Astrocyte (in vitro differentiated cells and primary cell): ENCODE data around the gene FMN2. TPM values are rescaled to one million over a fixed set of nuclear protein-coding genes. Genes with fewer than 3 reads are reported as not detected.
A peak's percentile ranks its signal among the peaks of the same experiment; 100 is the strongest.

Experiments
- DNase-seq: peaks from one replicate; pipeline ENCODE4 v3.0.0-alpha.2; 2010; ENCODE audit warnings: low read depth
- FAIRE-seq: peaks from 2 replicates; lab custom pipeline; 2011; peaks lifted over from hg19 to GRCh38; lab: Jason Lieb, UNC
- H2AFZ ChIP-seq: 2 replicates; pipeline ENCODE4 v1.6.0; 2012; ENCODE audit warnings: low read depth, low read length, inconsistent platforms
- H3K27ac ChIP-seq: 2 replicates; pipeline ENCODE4 v1.5.1; 2011; ENCODE audit warnings: low read depth, low read length, inconsistent platforms
- H3K27me3 ChIP-seq: 2 replicates; pipeline ENCODE4 v1.6.0; 2011; ENCODE audit warnings: low read length, inconsistent platforms; ENCODE audit not compliant: insufficient read depth
- H3K36me3 ChIP-seq: 2 replicates; pipeline ENCODE4 v1.5.1; 2011; ENCODE audit warnings: low read length, inconsistent platforms; ENCODE audit not compliant: insufficient read depth
- H3K4me1 ChIP-seq: 2 replicates; pipeline ENCODE4 v1.5.1; 2011; ENCODE audit warnings: low read length, inconsistent platforms; ENCODE audit not compliant: insufficient read depth
- H3K4me2 ChIP-seq: 2 replicates; pipeline ENCODE4 v1.6.0; 2012; ENCODE audit warnings: low read length, inconsistent platforms
- H3K4me3 ChIP-seq: 2 replicates; pipeline ENCODE4 v1.5.1; 2011; ENCODE audit warnings: low read depth, mild to moderate bottlenecking, low read length, inconsistent platforms; ENCODE audit not compliant: insufficient read depth
- H3K79me2 ChIP-seq: 2 replicates; pipeline ENCODE4 v1.6.0; 2012; ENCODE audit warnings: mild to moderate bottlenecking, low read length, inconsistent platforms; ENCODE audit not compliant: insufficient read depth
- H3K9ac ChIP-seq: 2 replicates; pipeline ENCODE4 v1.6.0; 2012; ENCODE audit warnings: mild to moderate bottlenecking, low read length, inconsistent platforms
- H3K9me3 ChIP-seq: 2 replicates; pipeline ENCODE4 v1.5.1; 2012; ENCODE audit warnings: low read depth, mild to moderate bottlenecking, low read length, inconsistent platforms; ENCODE audit not compliant: insufficient read depth
- H4K20me1 ChIP-seq: 2 replicates; pipeline ENCODE4 v1.6.0; 2012; ENCODE audit warnings: low read length, inconsistent platforms; ENCODE audit not compliant: insufficient read depth
- H3K27ac Mint-ChIP-seq: one replicate; pipeline ENCODE4 v1.8.0; 2021; ENCODE audit warnings: mild to moderate bottlenecking, mixed read lengths; ENCODE audit not compliant: unreplicated experiment
- H3K27me3 Mint-ChIP-seq: one replicate; pipeline ENCODE4 v1.8.0; 2021; ENCODE audit warnings: low read depth, mixed read lengths; ENCODE audit not compliant: unreplicated experiment
- H3K36me3 Mint-ChIP-seq: one replicate; pipeline ENCODE4 v1.8.0; 2021; ENCODE audit warnings: low read depth, mixed read lengths; ENCODE audit not compliant: unreplicated experiment
- H3K4me1 Mint-ChIP-seq: one replicate; pipeline ENCODE4 v1.8.0; 2021; ENCODE audit warnings: low read depth, mixed read lengths; ENCODE audit not compliant: unreplicated experiment
- H3K4me3 Mint-ChIP-seq: one replicate; pipeline ENCODE4 v1.8.0; 2021; ENCODE audit warnings: mild to moderate bottlenecking, moderate library complexity, mixed read lengths; ENCODE audit not compliant: unreplicated experiment
- H3K9me3 Mint-ChIP-seq: one replicate; pipeline ENCODE4 v1.8.0; 2021; ENCODE audit warnings: mild to moderate bottlenecking, mixed read lengths; ENCODE audit not compliant: unreplicated experiment
- CTCF ChIP-seq: IDR thresholded peaks from 2 replicates; pipeline ENCODE4 v1.5.1; 2011; ENCODE audit warnings: low read depth, mild to moderate bottlenecking, inconsistent platforms, low read length, moderate library complexity; ENCODE audit not compliant: insufficient read depth
- EZH2 ChIP-seq: IDR thresholded peaks from 2 replicates; pipeline ENCODE4 v1.6.1; 2012; ENCODE audit warnings: mild to moderate bottlenecking, low read length, inconsistent platforms; ENCODE audit not compliant: insufficient read depth
- total RNA-seq: library from RNA; stranded (reverse); gene quantifications from 2 replicates; pipeline ENCODE4 v1.2.1, GENCODE V29; 2021

The FMN2 gene
- total RNA-seq, 1 donor from 2014 or later: 2.4 TPM

- DNase-seq: no peak
- Mint-ChIP-seq H3K27ac (no peak overlapping the region), H3K9me3 (peaks cover 2% of the 10 kb centered on the region), H3K4me3 (no peak overlapping the region), H3K4me1 (peaks cover 32% of the 10 kb centered on the region), H3K27me3 (no peaks in the 10 kb centered on the region), H3K36me3 (no peaks in the 10 kb centered on the region)
- no peak overlapping the region for H3K9ac ChIP-seq
- H4K20me1 ChIP-seq: no peaks in the 10 kb centered on the region
- H2AFZ ChIP-seq: no peak overlapping the region
- no peak overlapping the region for H3K27ac ChIP-seq
- H3K9me3 ChIP-seq: no peaks in the 10 kb centered on the region
- no peak for TF ChIP-seq EZH2
- no peak for TF ChIP-seq CTCF
- no peak overlapping the region for H3K4me2 ChIP-seq
- H3K27me3 ChIP-seq: no peaks in the 10 kb centered on the region
- no peaks in the 10 kb centered on the region for H3K36me3 ChIP-seq
- H3K79me2 ChIP-seq: no peaks in the 10 kb centered on the region
- FAIRE-seq: peak; percentile 77
- H3K4me3 ChIP-seq: no peak overlapping the region
- peaks cover 12% of the 10 kb centered on the region for H3K4me1 ChIP-seq
Measured at GRCh38 chr1:240308096-240308495, 216.4 kb downstream of the FMN2 start.

GRCh38 chr1:240309769-240310168 lies 218.1 kb downstream of the FMN2 start:
- Mint-ChIP-seq H3K4me3 (no peak overlapping the region), H3K27me3 (no peaks in the 10 kb centered on the region), H3K9me3 (no peaks in the 10 kb centered on the region), H3K27ac (no peak overlapping the region), H3K4me1 (peaks cover 33% of the 10 kb centered on the region), H3K36me3 (no peaks in the 10 kb centered on the region)
- TF ChIP-seq CTCF: no peak
- DNase-seq (no peak), FAIRE-seq (no peak)
- no peaks in the 10 kb centered on the region for H3K9me3 ChIP-seq
- no peaks in the 10 kb centered on the region for H4K20me1 ChIP-seq
- no peaks in the 10 kb centered on the region for H3K36me3 ChIP-seq
- H3K9ac ChIP-seq: no peak overlapping the region
- H3K4me3 ChIP-seq: no peak overlapping the region
- H3K27me3 ChIP-seq: no peaks in the 10 kb centered on the region
- H2AFZ ChIP-seq: no peak overlapping the region
- H3K27ac ChIP-seq: no peak overlapping the region
- H3K4me2 ChIP-seq: no peak overlapping the region
- H3K4me1 ChIP-seq: peaks cover 13% of the 10 kb centered on the region
- no peaks in the 10 kb centered on the region for H3K79me2 ChIP-seq

- Mint-ChIP-seq H3K9me3 (no peaks in the 10 kb centered on the region), H3K4me3 (no peak overlapping the region), H3K27ac (peak overlapping the region; percentile 30), H3K4me1 (peaks cover 33% of the 10 kb centered on the region), H3K27me3 (no peaks in the 10 kb centered on the region), H3K36me3 (no peaks in the 10 kb centered on the region)
- DNase-seq (peak; percentile 86), FAIRE-seq (no peak)
- H4K20me1 ChIP-seq: no peaks in the 10 kb centered on the region
- peaks cover 13% of the 10 kb centered on the region for H3K4me1 ChIP-seq
- no peaks in the 10 kb centered on the region for H3K9me3 ChIP-seq
- TF ChIP-seq CTCF (no peak), EZH2 (no peak)
- no peaks in the 10 kb centered on the region for H3K36me3 ChIP-seq
- no peak overlapping the region for H2AFZ ChIP-seq
- H3K79me2 ChIP-seq: no peaks in the 10 kb centered on the region
- H3K4me2 ChIP-seq: peak overlapping the region; percentile 38
- no peak overlapping the region for H3K27ac ChIP-seq
- no peak overlapping the region for H3K4me3 ChIP-seq
- H3K9ac ChIP-seq: no peak overlapping the region
- no peaks in the 10 kb centered on the region for H3K27me3 ChIP-seq
Measured at GRCh38 chr1:240310226-240310925, 218.7 kb downstream of the FMN2 start.
